ENCODE data around the gene SPRY1.

The SPRY1 gene

DNA sequence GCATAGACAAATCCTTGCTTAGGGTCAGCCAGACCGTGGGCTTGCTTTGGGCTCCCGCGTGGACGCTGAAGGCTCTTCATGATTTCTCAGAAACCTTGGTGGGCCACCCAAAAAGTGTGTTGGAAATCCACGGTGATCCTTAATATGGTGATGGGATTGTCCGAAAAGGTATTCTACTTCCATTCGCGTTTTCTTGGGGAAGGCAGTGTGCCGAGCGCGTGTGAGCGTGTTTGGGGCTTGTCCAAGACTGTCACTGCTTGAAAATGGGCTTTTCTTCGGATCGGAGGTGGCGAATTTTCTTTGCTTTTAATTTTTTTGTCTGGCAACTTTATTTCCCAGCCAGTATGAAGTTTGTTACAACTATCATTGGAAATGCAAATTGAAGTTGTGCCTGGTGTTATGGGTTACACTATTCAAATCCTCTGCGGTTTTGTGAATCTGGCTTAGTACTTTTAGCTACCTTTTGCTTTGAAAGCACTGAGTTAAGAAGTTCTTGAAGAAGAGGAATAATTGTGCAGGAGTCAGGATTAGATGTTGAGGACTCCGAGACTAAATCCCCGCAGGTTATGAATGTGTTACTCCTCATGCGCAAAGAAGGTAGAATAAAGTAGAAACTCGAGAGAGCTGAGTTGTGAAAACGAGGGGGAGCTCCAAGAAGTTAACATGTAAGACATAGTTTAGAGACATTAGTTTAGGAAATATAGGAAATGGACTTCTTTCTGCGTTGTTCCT, 3.2 kb downstream of the SPRY1 start:
- Histone ChIP-seq H3K9ac (ENCODE audit: low read depth, low read length) (peak overlapping the region; percentile 92), H3K36me3 (ENCODE audit: insufficient read depth, low read depth, low read length) (peaks cover 46% of the 10 kb centered on the region), H3K9me3 (ENCODE audit: insufficient read depth, low read depth, low read length) (no peaks in the 10 kb centered on the region), H3K4me1 (ENCODE audit: insufficient read depth, low read length) (peaks cover 11% of the 10 kb centered on the region; the same call in 1 of the 2 replicates), H3K4me3 (ENCODE audit: low read length) (peak overlapping the region; percentile 75), H3K27me3 (ENCODE audit: insufficient read depth, low read length) (no peaks in the 10 kb centered on the region), H3K27ac (ENCODE audit: low read length) (peak overlapping the region; percentile 80)

- Histone ChIP-seq H3K4me1 (ENCODE audit: insufficient read depth, low read length) (peaks cover 11% of the 10 kb centered on the region; the same call in 1 of the 2 replicates), H3K27me3 (ENCODE audit: insufficient read depth, low read length) (no peaks in the 10 kb centered on the region), H3K4me3 (ENCODE audit: low read length) (peak overlapping the region; percentile 75), H3K36me3 (ENCODE audit: insufficient read depth, low read depth, low read length) (peaks cover 47% of the 10 kb centered on the region), H3K9me3 (ENCODE audit: insufficient read depth, low read depth, low read length) (no peaks in the 10 kb centered on the region), H3K9ac (ENCODE audit: low read depth, low read length) (peak overlapping the region; percentile 92; the same call in 1 of the 2 replicates), H3K27ac (ENCODE audit: low read length) (no peak overlapping the region)
These were observed 4.9 kb downstream of the SPRY1 start for GRCh38 chr4:123401271-123402120.

DNA sequence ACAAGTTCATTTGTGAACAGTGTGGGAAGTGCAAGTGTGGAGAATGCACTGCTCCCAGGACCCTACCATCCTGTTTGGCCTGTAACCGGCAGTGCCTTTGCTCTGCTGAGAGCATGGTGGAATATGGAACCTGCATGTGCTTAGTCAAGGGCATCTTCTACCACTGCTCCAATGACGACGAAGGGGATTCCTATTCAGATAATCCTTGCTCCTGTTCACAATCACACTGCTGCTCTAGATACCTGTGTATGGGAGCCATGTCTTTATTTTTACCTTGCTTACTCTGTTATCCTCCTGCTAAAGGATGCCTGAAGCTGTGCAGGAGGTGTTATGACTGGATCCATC, 5.5 kb downstream of the SPRY1 start:
- Histone ChIP-seq H3K4me3 (ENCODE audit: low read length) (peak overlapping the region; percentile 75; the same call in 1 of the 2 replicates), H3K27me3 (ENCODE audit: insufficient read depth, low read length) (no peaks in the 10 kb centered on the region), H3K9me3 (ENCODE audit: insufficient read depth, low read depth, low read length) (no peaks in the 10 kb centered on the region), H3K4me1 (ENCODE audit: insufficient read depth, low read length) (peaks cover 11% of the 10 kb centered on the region; the same call in 1 of the 2 replicates), H3K27ac (ENCODE audit: low read length) (no peak overlapping the region), H3K9ac (ENCODE audit: low read depth, low read length) (no peak overlapping the region), H3K36me3 (ENCODE audit: insufficient read depth, low read depth, low read length) (peaks cover 47% of the 10 kb centered on the region)

DNA sequence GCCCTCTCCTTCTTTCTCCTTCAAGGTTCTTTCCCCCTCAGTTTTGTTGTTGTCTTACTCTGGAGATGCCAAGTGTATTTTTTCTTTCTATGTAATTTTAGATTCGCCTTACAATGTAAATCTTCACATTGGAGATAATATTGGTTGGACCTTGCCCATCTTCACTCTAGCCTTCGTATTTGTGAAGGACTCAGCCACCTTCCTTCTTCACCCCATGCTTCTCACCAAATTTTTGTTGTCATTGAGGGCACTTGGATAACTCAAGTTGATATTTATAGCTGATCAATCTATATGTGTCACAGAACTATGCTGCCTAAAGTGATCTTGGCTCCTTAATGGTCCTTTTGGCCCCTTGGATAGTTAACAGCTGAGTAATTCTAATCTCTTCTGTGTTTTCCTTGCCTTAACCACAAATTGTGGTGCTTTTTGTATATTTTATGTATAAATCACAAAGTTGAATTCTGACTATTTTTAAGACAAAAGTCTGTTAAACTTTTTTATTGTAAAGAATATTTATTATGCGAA, 6.5 kb downstream of the SPRY1 start:
- Histone ChIP-seq H3K36me3 (ENCODE audit: insufficient read depth, low read depth, low read length) (peaks cover 47% of the 10 kb centered on the region), H3K4me1 (ENCODE audit: insufficient read depth, low read length) (peaks cover 11% of the 10 kb centered on the region; the same call in 1 of the 2 replicates), H3K4me3 (ENCODE audit: low read length) (no peak overlapping the region; the same call in 1 of the 2 replicates)

DNA sequence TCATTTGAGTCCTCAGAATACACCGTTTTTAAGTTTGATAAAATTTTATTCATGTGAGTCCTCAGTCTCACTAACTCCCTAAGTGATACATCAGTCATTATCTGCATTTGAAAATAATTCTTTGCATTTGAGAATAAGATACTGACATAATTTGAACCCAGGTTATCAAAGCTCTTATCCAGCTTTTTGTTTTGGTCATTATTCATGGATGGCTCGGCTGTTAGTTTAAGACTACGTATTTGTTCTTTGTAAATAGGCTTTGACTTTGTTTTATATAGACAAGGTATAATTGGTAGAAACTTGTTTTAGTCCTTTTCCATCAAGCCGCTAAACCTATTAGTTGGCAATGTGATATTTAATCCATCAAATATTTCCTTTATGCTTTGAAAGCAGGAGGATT, 7.9 kb downstream of the SPRY1 start:
- Histone ChIP-seq H3K4me3 (ENCODE audit: low read length) (no peak overlapping the region; the same call in 1 of the 2 replicates), H3K9ac (ENCODE audit: low read depth, low read length) (no peak overlapping the region), H3K9me3 (ENCODE audit: insufficient read depth, low read depth, low read length) (no peaks in the 10 kb centered on the region), H3K36me3 (ENCODE audit: insufficient read depth, low read depth, low read length) (peaks cover 47% of the 10 kb centered on the region), H3K4me1 (ENCODE audit: insufficient read depth, low read length) (peaks cover 18% of the 10 kb centered on the region; the same call in 1 of the 2 replicates), H3K27ac (ENCODE audit: low read length) (no peak overlapping the region), H3K27me3 (ENCODE audit: insufficient read depth, low read length) (no peaks in the 10 kb centered on the region)

More for the DNA sequence above, 6.5 kb downstream of the SPRY1 start:
- H3K27ac ChIP-seq (ENCODE audit: low read length): no peak overlapping the region
- no peaks in the 10 kb centered on the region for H3K9me3 ChIP-seq (ENCODE audit: insufficient read depth, low read depth, low read length)
- no peak overlapping the region for H3K9ac ChIP-seq (ENCODE audit: low read depth, low read length)
- H3K27me3 ChIP-seq (ENCODE audit: insufficient read depth, low read length): no peaks in the 10 kb centered on the region

GRCh38 chr4:123405267-123405865, 8.8 kb downstream of the SPRY1 start:
- H3K36me3 ChIP-seq (ENCODE audit: insufficient read depth, low read depth, low read length): peaks cover 43% of the 10 kb centered on the region

GRCh38 chr4:123406872-123407271, 10.3 kb downstream of the SPRY1 start:
- H3K4me3 ChIP-seq (ENCODE audit: low read length): no peak overlapping the region
- no peaks in the 10 kb centered on the region for H3K9me3 ChIP-seq (ENCODE audit: insufficient read depth, low read depth, low read length)
- H3K36me3 ChIP-seq (ENCODE audit: insufficient read depth, low read depth, low read length): peaks cover 30% of the 10 kb centered on the region
- H3K9ac ChIP-seq (ENCODE audit: low read depth, low read length): no peak overlapping the region
- no peaks in the 10 kb centered on the region for H3K27me3 ChIP-seq (ENCODE audit: insufficient read depth, low read length)
- no peak overlapping the region for H3K27ac ChIP-seq (ENCODE audit: low read length)
- peaks cover 8% of the 10 kb centered on the region; the same call in 1 of the 2 replicates for H3K4me1 ChIP-seq (ENCODE audit: insufficient read depth, low read length)

More at GRCh38 chr4:123405267-123405865, 8.8 kb downstream of the SPRY1 start:
- H3K4me1 ChIP-seq (ENCODE audit: insufficient read depth, low read length): peaks cover 16% of the 10 kb centered on the region; the same call in 1 of the 2 replicates
- H3K4me3 ChIP-seq (ENCODE audit: low read length): no peak overlapping the region
- no peak overlapping the region for H3K9ac ChIP-seq (ENCODE audit: low read depth, low read length)
- no peaks in the 10 kb centered on the region for H3K27me3 ChIP-seq (ENCODE audit: insufficient read depth, low read length)
- no peak overlapping the region for H3K27ac ChIP-seq (ENCODE audit: low read length)
- no peaks in the 10 kb centered on the region for H3K9me3 ChIP-seq (ENCODE audit: insufficient read depth, low read depth, low read length)

DNA sequence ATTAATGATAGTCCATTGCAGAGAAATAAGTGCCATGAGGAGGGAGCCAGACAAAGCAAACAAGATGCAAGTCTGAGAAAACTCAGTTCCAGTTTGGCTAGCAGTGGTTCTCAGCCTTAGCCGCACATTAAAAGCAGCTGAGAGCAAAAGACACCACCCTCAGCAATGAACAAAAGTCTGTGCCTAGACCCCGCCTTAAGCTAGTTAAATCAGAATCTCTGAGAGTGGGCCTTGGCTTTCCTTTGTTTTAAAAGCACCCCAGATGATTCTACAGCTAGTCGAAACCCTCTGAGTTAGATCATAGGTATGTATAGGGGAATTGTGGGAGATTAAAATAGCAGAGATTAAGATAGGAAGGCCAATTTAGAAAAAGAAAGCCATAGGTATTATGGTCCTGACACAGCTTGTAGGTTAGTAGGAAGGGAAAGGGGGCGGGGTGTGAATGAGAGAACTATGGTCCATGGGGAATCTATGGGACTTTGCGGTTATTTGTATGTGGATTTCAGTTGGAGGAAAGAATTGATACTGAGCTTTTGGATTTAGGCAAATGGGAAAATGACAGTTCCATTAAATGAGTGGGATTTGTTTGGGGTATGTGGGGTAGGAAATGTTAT, 12.0 kb downstream of the SPRY1 start:
- H3K9me3 ChIP-seq (ENCODE audit: insufficient read depth, low read depth, low read length): no peaks in the 10 kb centered on the region
- no peaks in the 10 kb centered on the region for H3K27me3 ChIP-seq (ENCODE audit: insufficient read depth, low read length)
- H3K9ac ChIP-seq (ENCODE audit: low read depth, low read length): no peak overlapping the region
- no peak overlapping the region for H3K4me3 ChIP-seq (ENCODE audit: low read length)
- H3K4me1 ChIP-seq (ENCODE audit: insufficient read depth, low read length): peaks cover 10% of the 10 kb centered on the region; the same call in 1 of the 2 replicates
- peaks cover 13% of the 10 kb centered on the region for H3K36me3 ChIP-seq (ENCODE audit: insufficient read depth, low read depth, low read length)
- no peak overlapping the region for H3K27ac ChIP-seq (ENCODE audit: low read length)

- Histone ChIP-seq H3K9ac (ENCODE audit: low read depth, low read length) (no peak overlapping the region), H3K27ac (ENCODE audit: low read length) (no peak overlapping the region), H3K4me1 (ENCODE audit: insufficient read depth, low read length) (peaks cover 10% of the 10 kb centered on the region; the same call in 1 of the 2 replicates), H3K36me3 (ENCODE audit: insufficient read depth, low read depth, low read length) (peaks cover 6% of the 10 kb centered on the region; the same call in 1 of the 2 replicates), H3K9me3 (ENCODE audit: insufficient read depth, low read depth, low read length) (no peaks in the 10 kb centered on the region), H3K4me3 (ENCODE audit: low read length) (no peak overlapping the region), H3K27me3 (ENCODE audit: insufficient read depth, low read length) (no peaks in the 10 kb centered on the region)
These were observed 12.7 kb downstream of the SPRY1 start for GRCh38 chr4:123409334-123409733.

GRCh38 chr4:123411514-123411913, 14.9 kb downstream of the SPRY1 start:
- Histone ChIP-seq H3K36me3 (ENCODE audit: insufficient read depth, low read depth, low read length) (no peaks in the 10 kb centered on the region), H3K9ac (ENCODE audit: low read depth, low read length) (no peak overlapping the region), H3K4me1 (ENCODE audit: insufficient read depth, low read length) (peaks cover 18% of the 10 kb centered on the region; the same call in 1 of the 2 replicates), H3K4me3 (ENCODE audit: low read length) (no peak overlapping the region), H3K9me3 (ENCODE audit: insufficient read depth, low read depth, low read length) (no peaks in the 10 kb centered on the region), H3K27me3 (ENCODE audit: insufficient read depth, low read length) (no peaks in the 10 kb centered on the region), H3K27ac (ENCODE audit: low read length) (no peak overlapping the region)

GRCh38 chr4:123412091-123412505, 15.5 kb downstream of the SPRY1 start:
- Histone ChIP-seq H3K27ac (ENCODE audit: low read length) (no peak overlapping the region), H3K9ac (ENCODE audit: low read depth, low read length) (no peak overlapping the region), H3K4me3 (ENCODE audit: low read length) (no peak overlapping the region), H3K4me1 (ENCODE audit: insufficient read depth, low read length) (peaks cover 24% of the 10 kb centered on the region; the same call in 1 of the 2 replicates), H3K36me3 (ENCODE audit: insufficient read depth, low read depth, low read length) (no peaks in the 10 kb centered on the region), H3K27me3 (ENCODE audit: insufficient read depth, low read length) (no peaks in the 10 kb centered on the region), H3K9me3 (ENCODE audit: insufficient read depth, low read depth, low read length) (no peaks in the 10 kb centered on the region)
